ENCODE data around the gene BMPR1B. TPM values are rescaled to one million over a fixed set of nuclear protein-coding genes. Genes with fewer than 3 reads are reported as not detected.
"Not testable (repeated sequence)": the region's sequence is repeated elsewhere in the genome, so short reads cannot be mapped to it uniquely, and the experiment has no call there.

BMPR1B gene
- total RNA-seq, 1 experiment from 2014 or later, result not detected

GRCh38 chr4:95139424-95139823, 381.7 kb downstream of the BMPR1B start:
- BruUV-seq (replicated peaks); H3K79me2 ChIP-seq (ENCODE audit: insufficient read depth, low read length); H3K9me3 ChIP-seq (ENCODE audit: control insufficient read depth in 1 of 2, insufficient read depth in 1 of 2, low read depth in 1 of 2, low read length in 2 of 2); DNase-seq (ENCODE audit: low read depth, low spot score); H4K20me1 ChIP-seq (ENCODE audit: insufficient read depth); H3K27ac ChIP-seq (ENCODE audit: low read depth, low read length); intact Hi-C loops (cut with micrococcal nuclease); RAD21 ChIA-PET (ENCODE audit: low non-redundant PET in 1 of 2, low total read pairs in 2 of 2, uncharacterized antibody in 2 of 2, unreplicated experiment in 2 of 2); ATAC-seq; H3K4me3 ChIP-seq (replicated peaks in 1 of 2; ENCODE audit: low read depth in 1 of 2, low read length in 2 of 2); H2AFZ ChIP-seq (ENCODE audit: low read depth, low read length, poor library complexity, severe bottlenecking); H3K36me3 ChIP-seq (ENCODE audit: control insufficient read depth in 1 of 2, insufficient read depth in 2 of 2, low read length in 2 of 2); H3K9me2 ChIP-seq (ENCODE audit: insufficient read depth); H3K27me3 ChIP-seq (ENCODE audit: insufficient read depth, low read length); H3K4me2 ChIP-seq (ENCODE audit: low read length); H3K9ac ChIP-seq (ENCODE audit: low read length); CTCF ChIA-PET; POLR2A ChIA-PET; H3K4me1 ChIP-seq (ENCODE audit: control insufficient read depth in 1 of 2, insufficient read depth in 2 of 2, low read length in 2 of 2): not testable (repeated sequence)

- intact Hi-C loops (cut with micrococcal nuclease), result no loop called here
Observed at GRCh38 chr4:95141361-95141760, 383.6 kb downstream of the BMPR1B start.

More at GRCh38 chr4:95141361-95141760, 383.6 kb downstream of the BMPR1B start:
- ChIA-PET CTCF (interaction anchor here (0.6 to 1.3 kb wide), 2 partner anchors 15 to 493 kb away, joined by 3 read pairs; no protein-coding TSS in a partner anchor), POLR2A (no interaction called here), RAD21 (ENCODE audit: low non-redundant PET in 1 of 2, low total read pairs in 2 of 2, uncharacterized antibody in 2 of 2, unreplicated experiment in 2 of 2) (no interaction called here)
- no peaks in the 10 kb centered on the region for H3K36me3 ChIP-seq (ENCODE audit: control insufficient read depth in 1 of 2, insufficient read depth in 2 of 2, low read length in 2 of 2)
- H3K4me1 ChIP-seq (ENCODE audit: control insufficient read depth in 1 of 2, insufficient read depth in 2 of 2, low read length in 2 of 2), result no peaks in the 10 kb centered on the region
- DNase-seq (ENCODE audit: low read depth, low spot score) (no peak), ATAC-seq (no peak)
- H3K4me3 ChIP-seq (replicated peaks in 1 of 2; ENCODE audit: low read depth in 1 of 2, low read length in 2 of 2), result no peak overlapping the region
- H2AFZ ChIP-seq (ENCODE audit: low read depth, low read length, poor library complexity, severe bottlenecking), result no peak overlapping the region
- no peak overlapping the region for H3K4me2 ChIP-seq (ENCODE audit: low read length)
- TF ChIP-seq EGR1 (IDR thresholded peaks at IDR 0.05; ENCODE audit: low read depth) (no peak), RAD21 (IDR thresholded peaks at IDR 0.05; ENCODE audit: low read depth) (no peak), SIN3A (IDR thresholded peaks at IDR 0.05; ENCODE audit: low read depth) (no peak), MAX (IDR thresholded peaks at IDR 0.05) (no peak), SP1 (IDR thresholded peaks at IDR 0.05; ENCODE audit: low read depth) (no peak), ATF3 (IDR thresholded peaks at IDR 0.05) (no peak), EZH2phosphoT487 (IDR thresholded peaks at IDR 0.05; ENCODE audit: borderline replicate concordance) (no peak), EZH2 (IDR thresholded peaks at IDR 0.05) (no peak)
- no peak overlapping the region for H3K27ac ChIP-seq (ENCODE audit: low read depth, low read length)
- no peaks in the 10 kb centered on the region for H3K79me2 ChIP-seq (ENCODE audit: insufficient read depth, low read length)
- H4K20me1 ChIP-seq (ENCODE audit: insufficient read depth), result no peaks in the 10 kb centered on the region
- BruUV-seq (replicated peaks), result no TSS peak
- H3K9me2 ChIP-seq (ENCODE audit: insufficient read depth), result no peaks in the 10 kb centered on the region
- no peaks in the 10 kb centered on the region for H3K27me3 ChIP-seq (ENCODE audit: insufficient read depth, low read length)
- H3K9me3 ChIP-seq (ENCODE audit: control insufficient read depth in 1 of 2, insufficient read depth in 1 of 2, low read depth in 1 of 2, low read length in 2 of 2), result no peaks in the 10 kb centered on the region
- no peak overlapping the region for H3K9ac ChIP-seq (ENCODE audit: low read length)

Data from HCT116 (cell line).